Upper lobe of right lung (tissue), 1 donor: ENCODE results near the gene RBM39. TPM values are rescaled to one million over a fixed set of nuclear protein-coding genes. Genes with fewer than 3 reads are reported as not detected.

Source experiments
- ATAC-seq: fragments of 200-7000 bp; cut with Tn5 transposase; one replicate; pipeline ENCODE4 v1.9.1; 2020; ENCODE audit warnings: mild to moderate bottlenecking, moderate library complexity
- DNase-seq: peaks from one replicate; pipeline ENCODE4 v3.0.0-alpha.2; 2020
- H3K27ac ChIP-seq: fragments of 200-600 bp; one replicate; pipeline ENCODE4 v1.8.0; 2022
- H3K27me3 ChIP-seq: fragments of 200-600 bp; one replicate; pipeline ENCODE4 v1.8.0; 2022; ENCODE audit warnings: mild to moderate bottlenecking
- H3K36me3 ChIP-seq: fragments of 200-600 bp; one replicate; pipeline ENCODE4 v1.8.0; 2022
- H3K4me1 ChIP-seq: fragments of 200-600 bp; one replicate; pipeline ENCODE4 v1.8.0; 2022
- H3K4me3 ChIP-seq: fragments of 200-600 bp; one replicate; pipeline ENCODE4 v1.8.0; 2022; ENCODE audit warnings: mild to moderate bottlenecking
- H3K9me3 ChIP-seq: fragments of 200-600 bp; one replicate; pipeline ENCODE4 v1.8.0; 2022
- intact Hi-C: fragments of 100-400 bp; cut with DNase I; formaldehyde crosslinking; loops from one replicate; pipeline ENCODE4 v1.11.0; 2022
- total RNA-seq: library from RNA; stranded (reverse); fragmentation: NEBNext Ultra II Directional; extraction: Animal tissue kit (Norgen Biotek cat#: 25700); gene quantifications from one replicate; pipeline ENCODE4 v1.2.1, GENCODE V29; 2021
- TF ChIP-seq, protein P1 (sequence below): fragments of 200-600 bp; IDR thresholded peaks from one replicate; pipeline ENCODE4 v1.8.0; 2022; ENCODE audit warnings: antibody characterized with exemption
- donor health status: DM: no; HTN: yes; CAD: no; lungs with severe emphysema.

The RBM39 gene
- total RNA-seq, 1 donor from 2014 or later: 298 TPM

DNA sequence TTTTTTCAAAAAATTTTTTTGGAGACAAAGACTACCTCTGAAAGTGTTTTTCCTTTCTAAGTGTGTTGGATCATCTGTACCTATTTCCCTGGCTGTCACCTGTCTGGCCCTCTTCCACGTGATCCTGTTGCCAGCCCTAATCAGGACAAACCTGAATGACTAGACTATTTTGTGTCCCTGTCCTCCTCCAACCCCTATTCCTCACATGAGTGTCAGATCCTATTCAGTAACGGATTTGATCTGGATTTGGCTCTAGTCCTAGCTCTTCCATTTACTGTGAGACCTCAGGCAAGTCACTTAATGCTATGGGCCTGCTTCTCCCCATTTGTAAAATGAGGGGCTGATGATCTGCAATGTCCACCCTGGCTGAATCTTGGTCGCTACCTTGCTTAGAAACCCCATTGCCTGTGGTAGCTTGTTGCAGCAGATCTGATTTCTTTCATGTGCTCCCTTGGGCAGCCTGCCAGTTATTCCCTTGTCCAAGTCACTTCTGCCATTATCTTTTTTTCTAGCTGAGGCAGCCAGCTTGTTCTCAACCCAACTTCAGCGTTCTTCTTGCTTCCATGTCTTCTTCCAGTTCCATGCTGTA is 34.5 kb upstream of the RBM39 start:
- intact Hi-C loops: no loop called here
- Histone ChIP-seq H3K36me3 (peaks cover 13% of the 10 kb centered on the region), H3K4me1 (peaks cover 23% of the 10 kb centered on the region), H3K27ac (no peak overlapping the region), H3K4me3 (no peak overlapping the region), H3K9me3 (no peaks in the 10 kb centered on the region), H3K27me3 (no peaks in the 10 kb centered on the region)
- TF ChIP-seq, protein P1, sequence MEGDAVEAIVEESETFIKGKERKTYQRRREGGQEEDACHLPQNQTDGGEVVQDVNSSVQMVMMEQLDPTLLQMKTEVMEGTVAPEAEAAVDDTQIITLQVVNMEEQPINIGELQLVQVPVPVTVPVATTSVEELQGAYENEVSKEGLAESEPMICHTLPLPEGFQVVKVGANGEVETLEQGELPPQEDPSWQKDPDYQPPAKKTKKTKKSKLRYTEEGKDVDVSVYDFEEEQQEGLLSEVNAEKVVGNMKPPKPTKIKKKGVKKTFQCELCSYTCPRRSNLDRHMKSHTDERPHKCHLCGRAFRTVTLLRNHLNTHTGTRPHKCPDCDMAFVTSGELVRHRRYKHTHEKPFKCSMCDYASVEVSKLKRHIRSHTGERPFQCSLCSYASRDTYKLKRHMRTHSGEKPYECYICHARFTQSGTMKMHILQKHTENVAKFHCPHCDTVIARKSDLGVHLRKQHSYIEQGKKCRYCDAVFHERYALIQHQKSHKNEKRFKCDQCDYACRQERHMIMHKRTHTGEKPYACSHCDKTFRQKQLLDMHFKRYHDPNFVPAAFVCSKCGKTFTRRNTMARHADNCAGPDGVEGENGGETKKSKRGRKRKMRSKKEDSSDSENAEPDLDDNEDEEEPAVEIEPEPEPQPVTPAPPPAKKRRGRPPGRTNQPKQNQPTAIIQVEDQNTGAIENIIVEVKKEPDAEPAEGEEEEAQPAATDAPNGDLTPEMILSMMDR: no peak
- no peak for DNase-seq
- no peak for ATAC-seq

DNA sequence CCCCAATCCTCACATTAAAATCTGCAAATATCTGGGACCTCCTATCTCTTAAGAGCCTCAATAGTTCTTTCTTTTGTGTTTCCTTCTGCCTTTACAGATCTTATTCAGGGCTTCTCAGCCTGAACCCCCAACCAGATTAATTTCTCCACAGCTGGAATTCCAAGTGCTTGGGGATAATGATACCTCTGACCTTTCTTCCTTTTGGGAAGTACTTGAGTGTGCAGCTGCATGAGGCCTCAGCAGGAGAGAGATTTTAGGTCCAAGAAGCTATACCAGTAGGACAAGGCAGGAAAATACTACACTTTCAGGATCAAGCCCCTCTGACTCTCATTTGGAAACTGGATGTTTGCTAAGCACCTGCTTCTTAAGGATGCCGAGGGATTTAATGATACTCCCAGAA is 32.3 kb upstream of the RBM39 start:
- Histone ChIP-seq H3K4me3 (no peak overlapping the region), H3K36me3 (peaks cover 5% of the 10 kb centered on the region), H3K27me3 (no peaks in the 10 kb centered on the region), H3K27ac (no peak overlapping the region), H3K9me3 (no peaks in the 10 kb centered on the region), H3K4me1 (peaks cover 44% of the 10 kb centered on the region)
- intact Hi-C loops: no loop called here
- DNase-seq (no peak), ATAC-seq (no peak)
- TF ChIP-seq, protein P1: no peak

DNA sequence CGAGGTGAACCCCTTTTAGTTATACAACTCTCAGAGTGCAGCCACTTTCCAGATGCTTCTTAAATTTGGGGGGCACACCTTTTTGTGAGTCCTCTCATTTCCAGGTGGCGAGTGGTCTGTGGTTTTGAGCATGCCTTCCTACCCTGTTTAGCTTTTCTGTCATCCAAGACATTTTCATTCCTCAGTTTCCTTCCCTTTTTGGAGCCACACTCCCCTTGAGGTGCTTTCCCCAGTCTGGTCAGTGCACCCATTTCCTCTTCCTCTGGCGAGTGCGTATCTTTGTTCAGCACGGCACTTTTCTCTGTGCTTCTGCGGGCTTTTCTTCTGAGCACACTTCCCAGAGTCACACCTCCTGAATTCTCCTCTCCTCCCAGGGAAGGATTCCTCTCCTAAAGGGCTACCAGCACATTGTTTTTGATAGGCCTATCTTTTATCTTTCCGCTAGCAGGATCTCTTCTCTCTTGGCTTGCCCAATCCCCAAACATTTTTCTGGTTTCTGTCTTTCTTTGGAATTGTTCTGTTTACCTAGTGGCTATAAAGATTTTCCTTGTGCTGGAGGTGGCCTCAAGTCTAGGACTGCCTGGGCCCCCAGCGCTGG is 31.2 kb upstream of the RBM39 start:
- Histone ChIP-seq H3K27me3 (no peaks in the 10 kb centered on the region), H3K4me3 (peak overlapping the region; percentile 84), H3K9me3 (no peaks in the 10 kb centered on the region), H3K36me3 (no peaks in the 10 kb centered on the region), H3K27ac (peak overlapping the region; percentile 89), H3K4me1 (peaks cover 55% of the 10 kb centered on the region)
- intact Hi-C loops: no loop called here
- DNase-seq: no peak
- TF ChIP-seq, protein P1: no peak
- peak; percentile 2 for ATAC-seq

DNA sequence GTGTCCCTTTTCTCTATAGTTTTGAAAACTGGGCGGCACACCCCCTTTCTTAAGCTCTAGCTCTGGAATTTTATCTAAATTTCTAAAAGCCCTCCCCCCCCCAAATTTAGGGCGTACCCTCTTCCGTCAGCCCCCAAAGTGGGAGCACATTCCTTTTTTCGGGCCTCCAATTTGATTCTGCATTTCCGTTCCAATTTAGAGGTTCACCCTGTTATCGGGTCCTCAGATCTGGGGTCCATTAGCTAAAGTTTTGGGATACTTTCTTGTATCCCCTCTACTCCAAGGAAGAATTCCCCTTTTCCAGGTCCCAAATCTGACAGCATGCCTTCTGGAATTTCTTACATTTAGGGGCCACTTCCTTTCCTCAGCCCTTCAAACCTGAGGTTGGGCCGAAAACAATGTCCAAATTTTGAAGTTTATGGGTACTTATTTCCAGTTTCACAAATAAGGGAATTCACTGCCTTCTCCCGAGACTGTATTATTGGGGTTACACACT is 30.6 kb upstream of the RBM39 start:
- ATAC-seq (no peak), DNase-seq (no peak)
- Histone ChIP-seq H3K27ac (peak overlapping the region; percentile 89), H3K27me3 (no peaks in the 10 kb centered on the region), H3K36me3 (no peaks in the 10 kb centered on the region), H3K4me1 (peaks cover 62% of the 10 kb centered on the region), H3K4me3 (peak overlapping the region; percentile 84), H3K9me3 (no peaks in the 10 kb centered on the region)
- TF ChIP-seq, protein P1: no peak
- intact Hi-C loops: no loop called here

DNA sequence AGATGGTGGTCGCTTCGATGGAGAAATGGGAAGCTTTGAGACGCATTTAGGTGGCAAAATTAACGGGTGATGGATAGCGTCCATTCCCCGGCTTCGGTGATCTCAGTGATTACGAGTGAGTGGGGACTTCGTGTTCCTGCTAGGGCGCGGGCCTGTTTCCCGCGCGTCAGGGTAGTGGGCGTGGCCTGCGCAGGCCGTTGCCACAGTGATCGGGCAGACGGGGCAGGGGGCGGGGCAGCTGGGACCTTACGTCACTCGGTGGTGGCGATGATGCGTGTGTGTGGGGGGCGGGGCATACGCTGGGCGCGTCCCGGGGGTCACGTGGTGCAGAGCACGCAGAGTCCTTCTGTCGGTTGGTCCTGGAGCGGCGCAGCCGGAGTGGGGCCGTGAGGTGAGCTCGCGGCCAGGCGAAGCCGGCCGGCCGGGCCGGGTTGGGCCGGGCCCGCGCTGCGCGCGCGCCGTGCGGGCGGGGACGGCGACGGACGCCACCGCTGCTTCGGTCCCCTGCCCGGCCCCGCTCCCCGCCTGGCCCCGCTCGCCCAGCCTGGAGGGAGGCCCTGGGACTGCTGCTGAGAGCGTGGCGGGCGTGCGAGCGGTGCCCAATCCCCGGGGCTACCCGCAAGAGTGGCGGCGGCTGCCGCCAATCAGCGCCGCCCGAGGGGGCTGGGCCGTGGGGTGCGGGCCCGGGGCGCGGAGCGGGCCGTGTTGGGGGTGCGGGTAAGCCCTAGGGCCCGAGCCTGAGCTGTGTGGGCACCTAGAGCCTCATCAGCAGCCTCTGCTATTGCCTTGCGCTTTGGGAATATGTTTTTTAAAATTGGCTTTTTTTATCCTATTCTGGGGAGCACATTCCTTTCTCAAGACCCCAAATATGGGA is 29.9 kb upstream of the RBM39 start, which contains the start of gene PHF20:
Gene PHF20, plus strand, starts transcription at position 327 of the 874 bp plus-strand sequence. CDS start 29,508 bp downstream, outside the sequence.
- TF ChIP-seq, protein P1: no peak
- Histone ChIP-seq H3K27ac (peak within 1 kb of the TSS; percentile 93), H3K4me3 (peak within 1 kb of the TSS; percentile 84), H3K27me3 (no peaks in the 10 kb centered on the region), H3K4me1 (peaks cover 66% of the 10 kb centered on the region), H3K36me3 (no peaks in the 10 kb centered on the region), H3K9me3 (no peaks in the 10 kb centered on the region)
- intact Hi-C loops: no loop called here
- peak; percentile 100 for DNase-seq
- ATAC-seq: peak; percentile 94
